Neural crest cell (in vitro differentiated cells): ENCODE measurements around the gene NR0B1. TPM values are rescaled to one million over a fixed set of nuclear protein-coding genes. Genes with fewer than 3 reads are reported as not detected.

Experiments used
- DNase-seq: peaks from one replicate; pipeline ENCODE4 v3.0.0; 2021; ENCODE audit warnings: low read depth, mixed read lengths, low spot score
- H3K27ac Mint-ChIP-seq: one replicate; pipeline ENCODE4 v1.8.0; 2021; ENCODE audit warnings: mild to moderate bottlenecking, mixed read lengths; ENCODE audit not compliant: unreplicated experiment
- H3K27me3 Mint-ChIP-seq: 2 replicates; pipeline ENCODE4 v1.8.0; 2021; ENCODE audit warnings: low read depth, mild to moderate bottlenecking, mixed read lengths
- H3K36me3 Mint-ChIP-seq: 2 replicates; pipeline ENCODE4 v1.8.0; 2021; ENCODE audit warnings: low read depth, mild to moderate bottlenecking, mixed read lengths
- H3K4me1 Mint-ChIP-seq: 2 replicates; pipeline ENCODE4 v1.8.0; 2021; ENCODE audit warnings: mixed read lengths
- H3K4me3 Mint-ChIP-seq: one replicate; pipeline ENCODE4 v1.8.0; 2021; ENCODE audit warnings: mild to moderate bottlenecking, mixed read lengths
- H3K9me3 Mint-ChIP-seq: 2 replicates; pipeline ENCODE4 v1.8.0; 2021; ENCODE audit warnings: mixed read lengths
- total RNA-seq: library from RNA; stranded (reverse); gene quantifications from 2 replicates; pipeline ENCODE4 v1.2.1, GENCODE V29; 2021
- TF ChIP-seq, protein P1 (sequence below): fragments of 200-600 bp; sonication (generic); conservative IDR thresholded peaks from 2 replicates; pipeline ENCODE4 v1.5.0; 2021; ENCODE audit warnings: antibody characterized with exemption, mild to moderate bottlenecking

NR0B1 gene
- total RNA-seq, 1 donor from 2014 or later: not detected

DNA sequence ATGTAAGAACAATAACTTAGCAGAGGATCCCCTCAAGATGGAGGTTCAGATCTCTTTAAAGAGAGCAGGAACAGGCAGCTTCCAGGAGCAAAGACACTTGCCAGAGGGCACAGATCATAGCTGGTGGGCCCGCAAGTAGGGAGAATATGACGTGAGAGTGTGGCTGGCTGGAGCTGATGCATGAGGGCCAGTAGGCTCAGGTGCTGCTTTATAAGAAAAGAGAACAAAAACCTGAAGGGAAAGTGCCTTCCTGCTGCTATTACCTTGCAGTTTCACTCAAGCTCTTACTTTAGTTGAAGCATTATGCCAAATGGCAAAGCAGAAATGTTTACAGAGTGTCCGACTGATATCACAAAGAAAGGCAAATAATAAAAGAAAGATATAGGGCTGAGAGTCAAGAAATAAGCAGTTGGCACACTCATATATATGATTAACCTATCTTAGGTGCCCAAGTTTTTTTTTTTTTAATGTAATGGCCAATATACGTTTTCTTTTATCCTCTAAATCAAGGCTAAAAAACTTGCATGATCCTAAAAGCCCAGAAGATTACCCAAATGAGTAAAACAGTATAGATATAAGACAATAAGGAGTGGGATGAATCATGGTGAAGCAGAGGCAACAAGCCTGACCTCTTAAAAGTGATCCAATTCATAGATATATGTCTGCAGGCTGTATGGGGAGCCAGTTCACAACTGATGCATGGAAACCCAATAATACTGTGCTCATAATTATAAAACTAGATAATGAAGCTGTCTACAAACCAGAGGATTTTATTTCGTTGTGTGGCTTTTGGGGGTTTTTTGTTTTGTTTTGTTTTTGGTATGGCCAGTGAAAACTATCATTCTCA is 12.6 kb downstream of the NR0B1 start:
- Mint-ChIP-seq H3K4me1 (peaks cover 4% of the 10 kb centered on the region), H3K4me3 (no peak overlapping the region), H3K36me3 (no peaks in the 10 kb centered on the region), H3K27me3 (peaks cover 3% of the 10 kb centered on the region), H3K27ac (no peak overlapping the region), H3K9me3 (peaks cover 5% of the 10 kb centered on the region)
- TF ChIP-seq, protein P1, sequence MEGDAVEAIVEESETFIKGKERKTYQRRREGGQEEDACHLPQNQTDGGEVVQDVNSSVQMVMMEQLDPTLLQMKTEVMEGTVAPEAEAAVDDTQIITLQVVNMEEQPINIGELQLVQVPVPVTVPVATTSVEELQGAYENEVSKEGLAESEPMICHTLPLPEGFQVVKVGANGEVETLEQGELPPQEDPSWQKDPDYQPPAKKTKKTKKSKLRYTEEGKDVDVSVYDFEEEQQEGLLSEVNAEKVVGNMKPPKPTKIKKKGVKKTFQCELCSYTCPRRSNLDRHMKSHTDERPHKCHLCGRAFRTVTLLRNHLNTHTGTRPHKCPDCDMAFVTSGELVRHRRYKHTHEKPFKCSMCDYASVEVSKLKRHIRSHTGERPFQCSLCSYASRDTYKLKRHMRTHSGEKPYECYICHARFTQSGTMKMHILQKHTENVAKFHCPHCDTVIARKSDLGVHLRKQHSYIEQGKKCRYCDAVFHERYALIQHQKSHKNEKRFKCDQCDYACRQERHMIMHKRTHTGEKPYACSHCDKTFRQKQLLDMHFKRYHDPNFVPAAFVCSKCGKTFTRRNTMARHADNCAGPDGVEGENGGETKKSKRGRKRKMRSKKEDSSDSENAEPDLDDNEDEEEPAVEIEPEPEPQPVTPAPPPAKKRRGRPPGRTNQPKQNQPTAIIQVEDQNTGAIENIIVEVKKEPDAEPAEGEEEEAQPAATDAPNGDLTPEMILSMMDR: no peak
- DNase-seq: no peak

DNA sequence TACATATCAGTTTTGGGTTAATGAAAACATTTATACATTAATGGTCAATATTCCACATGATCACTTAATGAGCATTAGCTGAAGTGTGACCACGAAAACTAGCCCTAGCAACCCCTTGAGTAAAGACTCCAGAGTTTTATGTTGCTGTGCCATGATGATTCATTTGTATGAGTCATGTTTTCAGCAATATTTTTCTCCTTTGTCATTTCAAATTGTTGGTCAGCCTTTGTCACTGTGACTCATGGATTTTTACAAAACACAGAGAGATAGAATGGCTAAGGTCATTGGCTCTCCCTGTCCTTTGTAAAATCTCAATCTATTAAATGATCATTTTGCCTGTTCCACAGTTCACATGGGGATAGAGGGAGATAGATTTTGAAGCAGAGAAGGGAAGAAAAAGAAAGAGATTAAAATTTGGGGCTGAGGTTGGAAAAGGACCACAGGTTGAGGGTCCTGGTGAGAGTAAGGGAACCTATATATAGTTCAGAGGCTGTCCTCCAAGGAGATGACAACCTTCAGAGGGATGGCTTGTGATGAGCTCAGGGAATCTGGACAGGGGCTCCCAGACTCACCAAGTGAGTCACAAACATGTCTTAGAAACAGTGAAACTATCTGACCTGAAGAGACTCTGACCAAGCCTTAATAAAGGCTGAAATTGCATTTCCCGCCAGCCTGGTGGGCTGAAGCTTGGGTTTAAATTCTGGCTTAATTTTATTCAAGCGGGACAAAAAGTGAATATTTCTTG is 25.6 kb downstream of the NR0B1 start:
- DNase-seq: no peak
- TF ChIP-seq, protein P1: no peak
- no peaks in the 10 kb centered on the region for H3K4me1 Mint-ChIP-seq
- H3K4me3 Mint-ChIP-seq: no peak overlapping the region
- no peaks in the 10 kb centered on the region for H3K36me3 Mint-ChIP-seq
- no peaks in the 10 kb centered on the region for H3K9me3 Mint-ChIP-seq
- H3K27me3 Mint-ChIP-seq: no peaks in the 10 kb centered on the region
- H3K27ac Mint-ChIP-seq: no peak overlapping the region

DNA sequence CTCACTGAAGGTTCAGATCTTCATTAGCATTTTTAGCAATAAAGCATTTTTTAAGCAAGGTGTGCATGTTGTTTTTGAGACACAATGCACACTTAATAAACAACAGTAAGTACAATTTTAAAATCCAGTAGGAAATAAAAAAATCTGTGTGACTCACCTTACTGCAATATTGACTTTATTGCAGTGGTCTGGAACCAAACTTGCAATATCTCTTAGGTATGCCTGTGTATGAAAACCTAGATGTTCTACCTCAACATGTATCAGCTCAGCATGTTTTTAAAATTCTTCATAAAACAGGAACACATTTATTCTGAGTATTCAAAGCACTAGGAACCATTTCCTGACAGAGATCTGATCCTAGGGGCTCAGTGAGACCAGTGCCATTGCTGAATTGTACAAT is 26.7 kb downstream of the NR0B1 start:
- TF ChIP-seq, protein P1: no peak
- H3K4me3 Mint-ChIP-seq: no peak overlapping the region
- no peaks in the 10 kb centered on the region for H3K36me3 Mint-ChIP-seq
- DNase-seq: no peak
- no peaks in the 10 kb centered on the region for H3K27me3 Mint-ChIP-seq
- no peaks in the 10 kb centered on the region for H3K4me1 Mint-ChIP-seq
- no peak overlapping the region for H3K27ac Mint-ChIP-seq
- H3K9me3 Mint-ChIP-seq: no peaks in the 10 kb centered on the region

DNA sequence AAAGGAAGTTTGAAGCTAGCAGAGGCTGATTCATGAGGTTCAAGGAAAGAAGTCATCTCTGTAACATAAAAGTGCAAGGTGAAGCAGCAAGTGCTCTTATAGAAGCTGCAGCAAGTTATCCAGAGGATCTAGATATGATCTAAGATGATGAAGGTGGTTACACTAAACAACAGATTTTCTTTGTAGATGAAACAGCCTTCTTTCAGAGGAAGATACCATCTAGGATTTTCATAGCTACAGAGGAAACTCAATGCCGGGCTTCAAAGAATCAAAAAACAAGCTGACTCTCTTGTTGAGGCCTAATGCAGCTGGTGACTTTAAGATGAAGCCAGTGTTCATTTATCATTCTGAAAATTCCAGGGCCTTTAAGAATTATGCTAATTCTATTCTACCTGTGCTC is 28.8 kb downstream of the NR0B1 start:
- no peak overlapping the region for H3K4me3 Mint-ChIP-seq
- DNase-seq: no peak
- no peaks in the 10 kb centered on the region for H3K27me3 Mint-ChIP-seq
- H3K4me1 Mint-ChIP-seq: no peaks in the 10 kb centered on the region
- H3K36me3 Mint-ChIP-seq: no peaks in the 10 kb centered on the region
- TF ChIP-seq, protein P1: no peak
- H3K9me3 Mint-ChIP-seq: no peaks in the 10 kb centered on the region
- no peak overlapping the region for H3K27ac Mint-ChIP-seq

DNA sequence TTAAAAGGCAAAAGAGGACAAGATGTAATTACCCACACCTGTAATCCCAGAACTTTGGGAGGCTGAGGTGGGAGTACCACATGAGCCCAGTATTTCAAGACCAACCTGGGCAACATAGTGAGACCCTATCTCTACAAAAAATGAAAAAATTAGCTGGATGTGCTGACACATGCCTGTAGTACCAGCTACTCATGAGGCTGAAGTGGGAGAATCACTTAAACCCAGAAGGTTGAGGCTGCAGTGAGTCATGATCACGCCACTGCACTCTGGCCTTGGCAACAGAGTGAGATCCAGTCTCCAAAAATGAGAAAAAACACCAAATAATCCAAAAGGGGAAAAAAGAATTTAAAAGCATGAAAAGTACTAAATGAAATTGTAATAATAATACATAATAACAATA is 30.8 kb downstream of the NR0B1 start:
- H3K27me3 Mint-ChIP-seq: no peaks in the 10 kb centered on the region
- H3K4me1 Mint-ChIP-seq: no peaks in the 10 kb centered on the region
- no peak overlapping the region for H3K27ac Mint-ChIP-seq
- no peaks in the 10 kb centered on the region for H3K9me3 Mint-ChIP-seq
- TF ChIP-seq, protein P1: no peak
- no peak overlapping the region for H3K4me3 Mint-ChIP-seq
- no peaks in the 10 kb centered on the region for H3K36me3 Mint-ChIP-seq
- no peak for DNase-seq
